Left lung (tissue), 10 donors: ENCODE data around the gene ARHGEF28. TPM values are rescaled to one million over a fixed set of nuclear protein-coding genes. Genes with fewer than 3 reads are reported as not detected.

Source experiments
- ATAC-seq: fragments of 200-7000 bp; cut with Tn5 transposase; one replicate; pipeline ENCODE4 v1.9.1; 2020; ENCODE audit warnings: moderate library complexity
- DNase-seq, 4 donors: peaks; one replicate each; pipeline ENCODE4 v3.0.0-alpha.2; 2013 to 2020
- H3K27ac ChIP-seq, 2 donors: fragments of 200-600 bp; sonication (generic) in 1 of 2; one replicate each; pipeline versions ENCODE4 v1.5.0 to v1.8.0; 2020 to 2021
- H3K27me3 ChIP-seq, 2 donors: fragments of 200-600 bp; sonication (generic) in 1 of 2; one replicate each; pipeline versions ENCODE4 v1.5.0 to v1.8.0; 2020 to 2021
- H3K36me3 ChIP-seq, 2 donors: fragments of 200-600 bp; sonication (generic) in 1 of 2; one replicate each; pipeline versions ENCODE4 v1.5.0 to v1.8.0; 2020 to 2021
- H3K4me1 ChIP-seq, 2 donors: fragments of 200-600 bp; one replicate each; pipeline ENCODE4 v1.8.0; 2021
- H3K4me3 ChIP-seq, 2 donors: fragments of 200-600 bp; sonication (generic) in 1 of 2; one replicate each; pipeline versions ENCODE4 v1.5.0 to v1.8.0; 2020 to 2021; ENCODE audit warnings: mild to moderate bottlenecking in 1 of 2
- H3K9me3 ChIP-seq, 2 donors: fragments of 200-600 bp; sonication (generic) in 1 of 2; one replicate each; pipeline versions ENCODE4 v1.5.0 to v1.8.0; 2020 to 2021
- intact Hi-C, 2 donors: fragments of 100-400 bp; cut with DNase I; formaldehyde crosslinking; loops; one replicate each; pipeline versions ENCODE4 v1.11.2 to v1.14.2; 2022
- polyA plus RNA-seq, 6 donors: library from polyadenylated mRNA; unstranded; fragments of 120-200 nt; gene quantifications; one replicate each; pipeline ENCODE4 v1.2.1, GENCODE V29; 2013; ENCODE audit not compliant: insufficient read length in 6 of 6
- total RNA-seq, 2 donors: library from RNA; stranded (reverse); fragmentation: NEBNext Ultra II Directional; extraction: Animal tissue kit (Norgen Biotek cat#: 25700); gene quantifications; one replicate each; pipeline ENCODE4 v1.2.1, GENCODE V29; 2021
- TF ChIP-seq, protein P1 (sequence below), 2 donors: fragments of 200-600 bp; sonication (generic) in 1 of 2; IDR thresholded peaks; one replicate each; pipeline versions ENCODE4 v1.5.0 to v1.8.0; 2021; ENCODE audit warnings: antibody characterized with exemption in 2 of 2
- donor health status: DM: no; HTN: yes; CAD: no.
- donor health status: DM: no; HTN: no; CAD: no.

ARHGEF28 gene
- total and polyA plus RNA-seq, 8 donors = 8.4 to 16.4 (median 10.3) TPM

DNA sequence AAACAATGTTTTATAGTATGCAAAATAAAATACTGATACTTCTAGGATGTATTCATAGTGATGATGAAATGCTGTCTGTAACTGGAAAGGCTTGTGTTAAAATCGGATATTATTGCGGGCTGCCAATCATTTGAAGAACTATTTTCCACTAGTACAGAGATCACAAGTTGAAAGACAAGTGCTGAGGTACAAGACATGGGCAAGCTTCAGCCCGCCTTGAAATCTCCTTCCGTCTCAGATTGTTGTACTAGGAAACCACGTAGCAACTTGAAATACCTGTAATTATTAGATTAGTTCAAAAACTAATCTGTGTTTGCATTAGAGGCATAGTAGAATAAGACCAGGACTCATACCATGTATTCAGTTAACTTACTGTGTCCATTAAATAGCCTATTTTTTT, 218.2 kb downstream of the ARHGEF28 start:
- Histone ChIP-seq H3K27me3 (no peaks in the 10 kb centered on the region), H3K36me3 (no peaks in the 10 kb centered on the region), H3K4me1 (no peaks in the 10 kb centered on the region), H3K4me3 (no peak overlapping the region), H3K9me3 (no peaks in the 10 kb centered on the region), H3K27ac (no peak overlapping the region)
- intact Hi-C loops = no loop called here
- ATAC-seq = no peak
- TF ChIP-seq, protein P1, sequence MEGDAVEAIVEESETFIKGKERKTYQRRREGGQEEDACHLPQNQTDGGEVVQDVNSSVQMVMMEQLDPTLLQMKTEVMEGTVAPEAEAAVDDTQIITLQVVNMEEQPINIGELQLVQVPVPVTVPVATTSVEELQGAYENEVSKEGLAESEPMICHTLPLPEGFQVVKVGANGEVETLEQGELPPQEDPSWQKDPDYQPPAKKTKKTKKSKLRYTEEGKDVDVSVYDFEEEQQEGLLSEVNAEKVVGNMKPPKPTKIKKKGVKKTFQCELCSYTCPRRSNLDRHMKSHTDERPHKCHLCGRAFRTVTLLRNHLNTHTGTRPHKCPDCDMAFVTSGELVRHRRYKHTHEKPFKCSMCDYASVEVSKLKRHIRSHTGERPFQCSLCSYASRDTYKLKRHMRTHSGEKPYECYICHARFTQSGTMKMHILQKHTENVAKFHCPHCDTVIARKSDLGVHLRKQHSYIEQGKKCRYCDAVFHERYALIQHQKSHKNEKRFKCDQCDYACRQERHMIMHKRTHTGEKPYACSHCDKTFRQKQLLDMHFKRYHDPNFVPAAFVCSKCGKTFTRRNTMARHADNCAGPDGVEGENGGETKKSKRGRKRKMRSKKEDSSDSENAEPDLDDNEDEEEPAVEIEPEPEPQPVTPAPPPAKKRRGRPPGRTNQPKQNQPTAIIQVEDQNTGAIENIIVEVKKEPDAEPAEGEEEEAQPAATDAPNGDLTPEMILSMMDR (IDR thresholded peaks at IDR 0.05) = no peak
- DNase-seq = no peak

DNA sequence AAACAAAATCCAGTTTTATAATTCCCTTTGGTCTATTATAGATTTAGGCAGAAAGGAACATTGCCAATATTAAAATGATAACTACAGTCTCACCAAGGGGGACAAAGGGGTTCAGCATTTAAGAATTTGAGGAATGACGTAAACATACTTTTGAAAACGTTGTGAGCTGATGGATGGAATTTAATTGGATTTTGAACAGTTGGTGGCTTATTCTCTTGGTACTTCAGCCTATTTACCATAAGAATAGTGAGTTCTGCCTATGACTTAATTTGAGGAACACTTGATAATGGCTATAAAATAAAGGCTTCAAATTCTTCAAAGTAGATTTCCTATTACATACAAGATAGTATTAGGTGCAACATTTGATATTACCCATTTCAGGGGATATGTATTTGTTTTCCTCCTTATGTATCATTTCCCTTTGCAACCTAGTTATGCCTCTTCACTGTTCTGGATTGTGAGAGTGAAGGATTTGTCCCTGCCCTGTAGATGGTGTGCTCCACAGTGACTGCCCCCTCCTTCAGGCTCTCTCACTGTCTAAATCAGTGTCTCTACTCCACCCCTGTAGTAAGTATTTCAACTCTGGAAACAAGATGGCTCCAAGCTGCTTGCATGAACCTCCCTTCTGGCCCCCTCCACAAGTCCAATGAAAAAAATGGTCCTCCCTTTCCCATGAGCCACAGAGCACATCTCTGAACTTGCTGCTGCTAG, 225.6 kb downstream of the ARHGEF28 start:
- H3K9me3 ChIP-seq = no peaks in the 10 kb centered on the region
- H3K4me3 ChIP-seq = no peak overlapping the region
- no peaks in the 10 kb centered on the region for H3K27me3 ChIP-seq
- no peak for DNase-seq
- no peaks in the 10 kb centered on the region for H3K36me3 ChIP-seq
- intact Hi-C loops = no loop called here
- TF ChIP-seq, protein P1 (IDR thresholded peaks at IDR 0.05) = no peak
- no peak for ATAC-seq
- H3K27ac ChIP-seq = no peak overlapping the region
- H3K4me1 ChIP-seq = peaks cover 0 to 2% of the 10 kb centered on the region in 2 donors

DNA sequence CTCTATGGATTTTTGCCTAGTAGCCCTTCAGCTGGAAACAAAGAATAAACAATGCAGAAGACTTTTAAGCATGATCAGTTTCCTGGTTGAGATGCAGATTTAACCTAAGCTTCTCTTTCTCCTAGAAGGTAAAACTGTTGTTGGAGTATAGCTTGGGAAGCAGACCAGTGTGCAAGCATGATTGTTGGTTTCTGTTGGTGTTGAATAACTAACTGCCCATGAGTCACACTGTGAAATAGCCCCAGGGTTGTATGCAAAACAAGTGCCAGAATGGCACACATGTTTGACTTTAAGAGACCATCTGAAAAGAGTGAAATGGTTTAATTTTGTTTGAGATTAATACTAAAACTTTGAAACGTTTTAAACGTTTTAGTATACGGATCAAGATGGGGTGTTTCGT, 227.1 kb downstream of the ARHGEF28 start:
- Histone ChIP-seq H3K27ac (no peak overlapping the region), H3K4me3 (no peak overlapping the region), H3K9me3 (no peaks in the 10 kb centered on the region), H3K4me1 (peaks cover 0 to 16% of the 10 kb centered on the region in 2 donors), H3K36me3 (no peaks in the 10 kb centered on the region), H3K27me3 (no peaks in the 10 kb centered on the region)
- ATAC-seq (no peak), DNase-seq (no peak)
- TF ChIP-seq, protein P1 (IDR thresholded peaks at IDR 0.05) = no peak
- intact Hi-C loops = no loop called here

DNA sequence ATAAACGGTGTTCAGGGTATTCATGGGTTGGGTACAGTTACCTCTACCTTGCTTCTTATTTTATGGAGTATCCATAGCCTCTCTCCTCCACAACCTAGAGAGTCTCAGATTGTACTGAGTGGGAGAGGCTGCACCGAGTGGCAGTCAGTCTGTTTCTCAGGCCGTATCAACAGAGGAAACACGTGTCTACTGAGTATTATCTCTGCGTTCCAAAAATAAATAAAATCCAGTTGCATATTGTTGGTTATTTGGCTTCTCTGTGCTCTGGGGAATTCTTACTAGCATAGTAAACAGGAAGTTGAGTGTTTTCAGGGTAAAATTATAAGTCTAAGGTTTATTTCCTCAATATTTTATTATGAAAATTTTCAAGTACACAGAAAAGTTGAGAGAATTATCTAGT, 231.0 kb downstream of the ARHGEF28 start:
- Histone ChIP-seq H3K27ac (no peak overlapping the region), H3K4me3 (no peak overlapping the region), H3K4me1 (peaks cover 0 to 31% of the 10 kb centered on the region in 2 donors), H3K9me3 (no peaks in the 10 kb centered on the region), H3K27me3 (no peaks in the 10 kb centered on the region), H3K36me3 (no peaks in the 10 kb centered on the region)
- no peak for DNase-seq
- TF ChIP-seq, protein P1 (IDR thresholded peaks at IDR 0.05) = no peak
- no peak for ATAC-seq
- intact Hi-C loops = no loop called here

DNA sequence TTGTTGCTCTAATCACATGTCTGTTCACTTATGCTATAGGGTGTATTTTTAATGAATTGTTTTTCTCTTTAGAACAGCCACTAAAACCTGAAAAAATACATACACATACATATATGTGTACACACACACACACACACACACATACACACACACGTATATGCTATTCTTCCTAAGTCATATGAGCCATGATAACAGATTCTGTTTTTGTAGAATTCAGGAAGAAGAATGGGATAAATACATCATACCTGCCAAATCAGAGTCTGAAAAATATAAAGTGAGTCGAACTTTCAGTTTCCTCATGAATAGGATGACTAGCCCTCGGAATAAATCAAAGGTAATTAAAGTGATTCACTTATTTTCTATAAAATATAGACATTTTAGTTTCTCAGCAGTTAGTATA, 231.4 kb downstream of the ARHGEF28 start:
- TF ChIP-seq, protein P1 (IDR thresholded peaks at IDR 0.05) = no peak
- Histone ChIP-seq H3K4me1 (peaks cover 0 to 32% of the 10 kb centered on the region in 2 donors), H3K9me3 (no peaks in the 10 kb centered on the region), H3K36me3 (no peaks in the 10 kb centered on the region), H3K4me3 (no peak overlapping the region), H3K27ac (no peak overlapping the region), H3K27me3 (no peaks in the 10 kb centered on the region)
- intact Hi-C loops = no loop called here
- DNase-seq (no peak), ATAC-seq (no peak)
